ENCODE data around the gene RAB24.

The RAB24 gene

GRCh38 chr5:177303121-177303924 lies at the start of gene RAB24, which contains the start of gene PRELID1:
RAB24 (minus strand) TSS chr5:177303719; CDS start chr5:177303288, 431 bp downstream.
PRELID1 (plus strand) TSS chr5:177303799; CDS start chr5:177303986, 187 bp downstream.
- H3K27ac ChIP-seq (ENCODE audit: low read depth, low read length) = peak within 1 kb of the TSS; percentile 90
- peaks cover 12 to 86% (median 63%) of the 10 kb centered on the region in 5 donors for H3K4me1 ChIP-seq (ENCODE audit: control insufficient read depth in 5 of 5, insufficient read depth in 5 of 5, low read length in 5 of 5)
- H3K27me3 ChIP-seq (ENCODE audit: control insufficient read depth in 5 of 5, insufficient read depth in 4 of 5, low read length in 5 of 5) = no peaks in the 10 kb centered on the region
- H3K9ac ChIP-seq (ENCODE audit: low read length in 5 of 5) = peak within 1 kb of the TSS; percentile 87 to 95 (median 91)
- H3K9me3 ChIP-seq (ENCODE audit: control insufficient read depth in 5 of 5, low read length in 5 of 5) = no peaks in the 10 kb centered on the region
- peak within 1 kb of the TSS; percentile 67 to 99 (median 89) for H3K4me3 ChIP-seq (ENCODE audit: low read depth in 1 of 5, low read length in 5 of 5)
- H3K36me3 ChIP-seq (ENCODE audit: control insufficient read depth in 5 of 5, insufficient read depth in 5 of 5, low read length in 5 of 5) = peaks cover 0 to 32% (median 27%) of the 10 kb centered on the region in 5 donors

GRCh38 chr5:177353093-177353492 lies 49.6 kb upstream of the RAB24 start:
- peaks cover 0 to 6% (median under 1%) of the 10 kb centered on the region in 5 donors for H3K27me3 ChIP-seq (ENCODE audit: control insufficient read depth in 5 of 5, insufficient read depth in 4 of 5, low read length in 5 of 5)

GRCh38 chr5:177351392-177352329 lies 48.1 kb upstream of the RAB24 start, which contains the start of gene LMAN2:
LMAN2 (minus strand) TSS chr5:177351668; CDS start chr5:177351647, 21 bp downstream.
- Histone ChIP-seq H3K4me1 (ENCODE audit: control insufficient read depth in 5 of 5, insufficient read depth in 5 of 5, low read length in 5 of 5) (peaks cover 12 to 37% (median 30%) of the 10 kb centered on the region in 5 donors), H3K27ac (ENCODE audit: low read depth, low read length) (peak within 1 kb of the TSS; percentile 92), H3K36me3 (ENCODE audit: control insufficient read depth in 5 of 5, insufficient read depth in 5 of 5, low read length in 5 of 5) (peaks cover 0 to 17% (median 10%) of the 10 kb centered on the region in 5 donors), H3K4me3 (ENCODE audit: low read depth in 1 of 5, low read length in 5 of 5) (peak within 1 kb of the TSS; percentile 88 to 100 (median 100)), H3K27me3 (ENCODE audit: control insufficient read depth in 5 of 5, insufficient read depth in 4 of 5, low read length in 5 of 5) (no peaks in the 10 kb centered on the region), H3K9me3 (ENCODE audit: control insufficient read depth in 5 of 5, low read length in 5 of 5) (peaks cover 0 to 3% (median 0%) of the 10 kb centered on the region in 5 donors), H3K9ac (ENCODE audit: low read length in 5 of 5) (peak within 1 kb of the TSS; percentile 95 to 100 (median 99))

More at GRCh38 chr5:177353093-177353492, 49.6 kb upstream of the RAB24 start:
- no peak overlapping the region for H3K27ac ChIP-seq (ENCODE audit: low read depth, low read length)
- peaks cover 0 to 10% (median 2%) of the 10 kb centered on the region in 5 donors for H3K36me3 ChIP-seq (ENCODE audit: control insufficient read depth in 5 of 5, insufficient read depth in 5 of 5, low read length in 5 of 5)
- H3K9ac ChIP-seq (ENCODE audit: low read length in 5 of 5) = no peak overlapping the region
- H3K4me3 ChIP-seq (ENCODE audit: low read depth in 1 of 5, low read length in 5 of 5) = no peak overlapping the region
- peaks cover 0 to 3% (median 0%) of the 10 kb centered on the region in 5 donors for H3K9me3 ChIP-seq (ENCODE audit: control insufficient read depth in 5 of 5, low read length in 5 of 5)
- peaks cover 10 to 52% (median 40%) of the 10 kb centered on the region in 5 donors for H3K4me1 ChIP-seq (ENCODE audit: control insufficient read depth in 5 of 5, insufficient read depth in 5 of 5, low read length in 5 of 5)

- H3K9me3 ChIP-seq (ENCODE audit: control insufficient read depth in 5 of 5, low read length in 5 of 5) = peaks cover 0 to 3% (median 0%) of the 10 kb centered on the region in 5 donors
- peak overlapping the region; percentile 88 to 100 (median 100) for H3K4me3 ChIP-seq (ENCODE audit: low read depth in 1 of 5, low read length in 5 of 5)
- H3K27ac ChIP-seq (ENCODE audit: low read depth, low read length) = peak overlapping the region; percentile 92
- peak overlapping the region; percentile 95 to 100 (median 99) for H3K9ac ChIP-seq (ENCODE audit: low read length in 5 of 5)
- H3K27me3 ChIP-seq (ENCODE audit: control insufficient read depth in 5 of 5, insufficient read depth in 4 of 5, low read length in 5 of 5) = no peaks in the 10 kb centered on the region
- H3K36me3 ChIP-seq (ENCODE audit: control insufficient read depth in 5 of 5, insufficient read depth in 5 of 5, low read length in 5 of 5) = peaks cover 4 to 20% (median 10%) of the 10 kb centered on the region in 5 donors
- peaks cover 12 to 34% (median 30%) of the 10 kb centered on the region in 5 donors for H3K4me1 ChIP-seq (ENCODE audit: control insufficient read depth in 5 of 5, insufficient read depth in 5 of 5, low read length in 5 of 5)
Observed at GRCh38 chr5:177350776-177351391, 47.4 kb upstream of the RAB24 start.

- H3K27me3 ChIP-seq (ENCODE audit: control insufficient read depth in 5 of 5, insufficient read depth in 4 of 5, low read length in 5 of 5) = no peaks in the 10 kb centered on the region
- peaks cover 12 to 31% (median 30%) of the 10 kb centered on the region in 5 donors for H3K4me1 ChIP-seq (ENCODE audit: control insufficient read depth in 5 of 5, insufficient read depth in 5 of 5, low read length in 5 of 5)
- H3K9ac ChIP-seq (ENCODE audit: low read length in 5 of 5) = peak overlapping the region in 2 of 5 donors; percentile 99 to 100
- peak overlapping the region in 4 of 5 donors; percentile 51 to 100 (median 94) for H3K4me3 ChIP-seq (ENCODE audit: low read depth in 1 of 5, low read length in 5 of 5)
- H3K36me3 ChIP-seq (ENCODE audit: control insufficient read depth in 5 of 5, insufficient read depth in 5 of 5, low read length in 5 of 5) = peaks cover 4 to 25% (median 10%) of the 10 kb centered on the region in 5 donors
- H3K9me3 ChIP-seq (ENCODE audit: control insufficient read depth in 5 of 5, low read length in 5 of 5) = no peaks in the 10 kb centered on the region
- no peak overlapping the region for H3K27ac ChIP-seq (ENCODE audit: low read depth, low read length)
Observed at GRCh38 chr5:177349762-177350161, 46.2 kb upstream of the RAB24 start.

GRCh38 chr5:177349362-177349647 lies 45.8 kb upstream of the RAB24 start:
- Histone ChIP-seq H3K4me1 (ENCODE audit: control insufficient read depth in 5 of 5, insufficient read depth in 5 of 5, low read length in 5 of 5) (peaks cover 12 to 31% (median 30%) of the 10 kb centered on the region in 5 donors), H3K4me3 (ENCODE audit: low read depth in 1 of 5, low read length in 5 of 5) (no peak overlapping the region), H3K9me3 (ENCODE audit: control insufficient read depth in 5 of 5, low read length in 5 of 5) (no peaks in the 10 kb centered on the region), H3K36me3 (ENCODE audit: control insufficient read depth in 5 of 5, insufficient read depth in 5 of 5, low read length in 5 of 5) (peaks cover 4 to 25% (median 10%) of the 10 kb centered on the region in 5 donors), H3K27ac (ENCODE audit: low read depth, low read length) (no peak overlapping the region), H3K9ac (ENCODE audit: low read length in 5 of 5) (no peak overlapping the region), H3K27me3 (ENCODE audit: control insufficient read depth in 5 of 5, insufficient read depth in 4 of 5, low read length in 5 of 5) (no peaks in the 10 kb centered on the region)

GRCh38 chr5:177347699-177348098 lies 44.2 kb upstream of the RAB24 start:
- no peaks in the 10 kb centered on the region for H3K27me3 ChIP-seq (ENCODE audit: control insufficient read depth in 5 of 5, insufficient read depth in 4 of 5, low read length in 5 of 5)
- no peak overlapping the region for H3K27ac ChIP-seq (ENCODE audit: low read depth, low read length)
- no peaks in the 10 kb centered on the region for H3K9me3 ChIP-seq (ENCODE audit: control insufficient read depth in 5 of 5, low read length in 5 of 5)
- no peak overlapping the region for H3K4me3 ChIP-seq (ENCODE audit: low read depth in 1 of 5, low read length in 5 of 5)
- H3K9ac ChIP-seq (ENCODE audit: low read length in 5 of 5) = no peak overlapping the region
- peaks cover 12 to 31% (median 30%) of the 10 kb centered on the region in 5 donors for H3K4me1 ChIP-seq (ENCODE audit: control insufficient read depth in 5 of 5, insufficient read depth in 5 of 5, low read length in 5 of 5)
- peaks cover 4 to 31% (median 13%) of the 10 kb centered on the region in 5 donors for H3K36me3 ChIP-seq (ENCODE audit: control insufficient read depth in 5 of 5, insufficient read depth in 5 of 5, low read length in 5 of 5)

GRCh38 chr5:177346820-177347219 lies 43.3 kb upstream of the RAB24 start:
- no peak overlapping the region for H3K9ac ChIP-seq (ENCODE audit: low read length in 5 of 5)
- no peaks in the 10 kb centered on the region for H3K9me3 ChIP-seq (ENCODE audit: control insufficient read depth in 5 of 5, low read length in 5 of 5)
- peaks cover 6 to 32% (median 13%) of the 10 kb centered on the region in 5 donors for H3K36me3 ChIP-seq (ENCODE audit: control insufficient read depth in 5 of 5, insufficient read depth in 5 of 5, low read length in 5 of 5)

GRCh38 chr5:177344891-177345290 lies 41.4 kb upstream of the RAB24 start:
- Histone ChIP-seq H3K9ac (ENCODE audit: low read length in 5 of 5) (no peak overlapping the region), H3K27ac (ENCODE audit: low read depth, low read length) (no peak overlapping the region), H3K36me3 (ENCODE audit: control insufficient read depth in 5 of 5, insufficient read depth in 5 of 5, low read length in 5 of 5) (peaks cover 10 to 37% (median 16%) of the 10 kb centered on the region in 5 donors), H3K4me1 (ENCODE audit: control insufficient read depth in 5 of 5, insufficient read depth in 5 of 5, low read length in 5 of 5) (peaks cover 7 to 11% (median 10%) of the 10 kb centered on the region in 5 donors), H3K4me3 (ENCODE audit: low read depth in 1 of 5, low read length in 5 of 5) (no peak overlapping the region), H3K9me3 (ENCODE audit: control insufficient read depth in 5 of 5, low read length in 5 of 5) (no peaks in the 10 kb centered on the region), H3K27me3 (ENCODE audit: control insufficient read depth in 5 of 5, insufficient read depth in 4 of 5, low read length in 5 of 5) (no peaks in the 10 kb centered on the region)

More at GRCh38 chr5:177346820-177347219, 43.3 kb upstream of the RAB24 start:
- Histone ChIP-seq H3K27me3 (ENCODE audit: control insufficient read depth in 5 of 5, insufficient read depth in 4 of 5, low read length in 5 of 5) (no peaks in the 10 kb centered on the region), H3K4me1 (ENCODE audit: control insufficient read depth in 5 of 5, insufficient read depth in 5 of 5, low read length in 5 of 5) (peaks cover 12 to 25% (median 24%) of the 10 kb centered on the region in 5 donors), H3K4me3 (ENCODE audit: low read depth in 1 of 5, low read length in 5 of 5) (no peak overlapping the region), H3K27ac (ENCODE audit: low read depth, low read length) (no peak overlapping the region)
